GM12878 (cell line): ENCODE measurements around the gene ZCCHC17.

ENCODE experiments used
- CHD1 ChIP-seq: IDR thresholded peaks from 2 replicates; pipeline ENCODE4 v1.6.1; 2012; ENCODE audit warnings: low read depth, low read length, improper control_type of control experiment
- ETV6 ChIP-seq, 2 experiments: fragments of 450-650 bp in 1 of 2; IDR thresholded peaks in 1 of 2; conservative IDR thresholded peaks in 1 of 2; 2 replicates each; pipeline ENCODE4 v1.6.1; 2014; ENCODE audit warnings: antibody characterized with exemption in 1 of 2, borderline replicate concordance in 1 of 2, low read depth in 1 of 2, mild to moderate bottlenecking in 1 of 2, moderate library complexity in 1 of 2
- EZH2 ChIP-seq: IDR thresholded peaks from 2 replicates; pipeline ENCODE4 v1.6.1; 2012; ENCODE audit warnings: low read depth, mild to moderate bottlenecking, control low read depth, inconsistent platforms, low read length, borderline replicate concordance; ENCODE audit not compliant: control insufficient read depth
- NR2C2 ChIP-seq: IDR thresholded peaks from 2 replicates; pipeline ENCODE4 v1.6.1; 2011; ENCODE audit warnings: borderline replicate concordance, low read depth; ENCODE audit not compliant: control insufficient read depth, insufficient read length
- SUPT20H ChIP-seq: IDR thresholded peaks from 2 replicates; pipeline ENCODE4 v1.6.1; 2011; ENCODE audit warnings: low read depth, mild to moderate bottlenecking, low read length, moderate library complexity, borderline replicate concordance; ENCODE audit not compliant: control insufficient read depth
- TF ChIP-seq, protein P1 (sequence below), 3 experiments: IDR thresholded peaks in 2 of 3; conservative IDR thresholded peaks in 1 of 3; 2 replicates each; pipeline ENCODE4 v1.5.1; 2011; ENCODE audit warnings: low read depth in 3 of 3, low read length in 3 of 3, mild to moderate bottlenecking in 3 of 3, control low read depth in 2 of 3, moderate library complexity in 2 of 3, inconsistent platforms in 1 of 3, mixed read lengths in 1 of 3; ENCODE audit not compliant: control insufficient read depth in 2 of 3, insufficient read depth in 1 of 3; ENCODE audit errors: extremely low read depth in 1 of 3
- TF ChIP-seq, protein P2 (sequence below): fragments of 450-650 bp; IDR thresholded peaks from 2 replicates; pipeline ENCODE4 v1.6.1; 2017; ENCODE audit warnings: mild to moderate bottlenecking, moderate library complexity
- TF ChIP-seq, protein P3 (sequence below): IDR thresholded peaks from 2 replicates; pipeline ENCODE4 v1.6.1; 2011; ENCODE audit warnings: low read depth, mild to moderate bottlenecking, low read length, moderate library complexity, borderline replicate concordance; ENCODE audit errors: extremely low read depth
- TF ChIP-seq, protein P4 (sequence below): fragments of 450-650 bp; formaldehyde crosslinking; IDR thresholded peaks from 2 replicates; pipeline ENCODE4 v1.5.0; 2022; ENCODE audit warnings: mild to moderate bottlenecking, missing genetic modification characterization
- TF ChIP-seq, protein P5 (sequence below): fragments of 450-650 bp; IDR thresholded peaks from 2 replicates; pipeline ENCODE4 v1.6.1; 2016; ENCODE audit warnings: mild to moderate bottlenecking

DNA sequence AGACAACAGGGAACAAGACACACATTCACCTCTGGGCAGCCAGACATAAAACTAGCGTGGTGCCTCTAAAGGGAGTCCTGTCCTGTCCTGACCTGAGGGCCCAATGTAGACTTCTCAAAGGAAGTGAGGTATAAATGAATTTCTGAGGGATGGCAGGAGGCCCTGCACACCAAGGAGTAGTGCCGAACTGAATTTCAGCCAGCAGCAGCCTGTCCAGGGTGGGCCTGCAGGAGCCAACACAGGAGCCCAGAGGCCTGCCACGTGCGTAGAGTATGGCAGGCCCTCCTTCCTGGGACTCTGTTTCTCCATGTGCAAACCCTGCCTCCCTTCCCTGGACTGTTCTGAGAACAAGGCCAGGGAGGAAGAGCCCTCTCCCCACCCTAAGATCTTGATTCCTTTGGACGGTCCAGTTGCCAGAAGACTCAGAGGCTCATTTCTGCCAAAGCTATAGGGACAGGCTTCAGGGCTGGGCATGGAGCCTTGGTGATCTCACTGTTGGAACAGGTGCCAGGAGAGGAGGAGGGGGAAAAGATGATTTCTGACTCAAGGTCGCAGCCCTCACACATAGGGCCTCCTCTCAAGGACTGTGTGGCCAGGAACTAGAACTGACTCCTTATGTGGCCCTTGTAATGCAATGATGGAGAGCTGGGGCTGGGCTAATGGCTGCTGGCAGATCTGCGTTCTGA is 77.8 kb downstream of the ZCCHC17 start:
- TF ChIP-seq, protein P1, sequence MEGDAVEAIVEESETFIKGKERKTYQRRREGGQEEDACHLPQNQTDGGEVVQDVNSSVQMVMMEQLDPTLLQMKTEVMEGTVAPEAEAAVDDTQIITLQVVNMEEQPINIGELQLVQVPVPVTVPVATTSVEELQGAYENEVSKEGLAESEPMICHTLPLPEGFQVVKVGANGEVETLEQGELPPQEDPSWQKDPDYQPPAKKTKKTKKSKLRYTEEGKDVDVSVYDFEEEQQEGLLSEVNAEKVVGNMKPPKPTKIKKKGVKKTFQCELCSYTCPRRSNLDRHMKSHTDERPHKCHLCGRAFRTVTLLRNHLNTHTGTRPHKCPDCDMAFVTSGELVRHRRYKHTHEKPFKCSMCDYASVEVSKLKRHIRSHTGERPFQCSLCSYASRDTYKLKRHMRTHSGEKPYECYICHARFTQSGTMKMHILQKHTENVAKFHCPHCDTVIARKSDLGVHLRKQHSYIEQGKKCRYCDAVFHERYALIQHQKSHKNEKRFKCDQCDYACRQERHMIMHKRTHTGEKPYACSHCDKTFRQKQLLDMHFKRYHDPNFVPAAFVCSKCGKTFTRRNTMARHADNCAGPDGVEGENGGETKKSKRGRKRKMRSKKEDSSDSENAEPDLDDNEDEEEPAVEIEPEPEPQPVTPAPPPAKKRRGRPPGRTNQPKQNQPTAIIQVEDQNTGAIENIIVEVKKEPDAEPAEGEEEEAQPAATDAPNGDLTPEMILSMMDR (IDR thresholded peaks at IDR 0.05 in 2 of 3, conservative IDR thresholded peaks at IDR 0.05 in 1 of 3; ENCODE audit: control insufficient read depth in 2 of 3, extremely low read depth in 1 of 3, insufficient read depth in 1 of 3, low read depth in 3 of 3, low read length in 3 of 3) = no peak
- TF ChIP-seq NR2C2 (no peak), CHD1 (no peak), EZH2 (no peak), ETV6 (conservative IDR thresholded peaks at IDR 0.05 in 1 of 2, IDR thresholded peaks at IDR 0.05 in 1 of 2; ENCODE audit: borderline replicate concordance in 1 of 2, low read depth in 1 of 2) (no peak), SUPT20H (no peak)
- TF ChIP-seq, protein P2, sequence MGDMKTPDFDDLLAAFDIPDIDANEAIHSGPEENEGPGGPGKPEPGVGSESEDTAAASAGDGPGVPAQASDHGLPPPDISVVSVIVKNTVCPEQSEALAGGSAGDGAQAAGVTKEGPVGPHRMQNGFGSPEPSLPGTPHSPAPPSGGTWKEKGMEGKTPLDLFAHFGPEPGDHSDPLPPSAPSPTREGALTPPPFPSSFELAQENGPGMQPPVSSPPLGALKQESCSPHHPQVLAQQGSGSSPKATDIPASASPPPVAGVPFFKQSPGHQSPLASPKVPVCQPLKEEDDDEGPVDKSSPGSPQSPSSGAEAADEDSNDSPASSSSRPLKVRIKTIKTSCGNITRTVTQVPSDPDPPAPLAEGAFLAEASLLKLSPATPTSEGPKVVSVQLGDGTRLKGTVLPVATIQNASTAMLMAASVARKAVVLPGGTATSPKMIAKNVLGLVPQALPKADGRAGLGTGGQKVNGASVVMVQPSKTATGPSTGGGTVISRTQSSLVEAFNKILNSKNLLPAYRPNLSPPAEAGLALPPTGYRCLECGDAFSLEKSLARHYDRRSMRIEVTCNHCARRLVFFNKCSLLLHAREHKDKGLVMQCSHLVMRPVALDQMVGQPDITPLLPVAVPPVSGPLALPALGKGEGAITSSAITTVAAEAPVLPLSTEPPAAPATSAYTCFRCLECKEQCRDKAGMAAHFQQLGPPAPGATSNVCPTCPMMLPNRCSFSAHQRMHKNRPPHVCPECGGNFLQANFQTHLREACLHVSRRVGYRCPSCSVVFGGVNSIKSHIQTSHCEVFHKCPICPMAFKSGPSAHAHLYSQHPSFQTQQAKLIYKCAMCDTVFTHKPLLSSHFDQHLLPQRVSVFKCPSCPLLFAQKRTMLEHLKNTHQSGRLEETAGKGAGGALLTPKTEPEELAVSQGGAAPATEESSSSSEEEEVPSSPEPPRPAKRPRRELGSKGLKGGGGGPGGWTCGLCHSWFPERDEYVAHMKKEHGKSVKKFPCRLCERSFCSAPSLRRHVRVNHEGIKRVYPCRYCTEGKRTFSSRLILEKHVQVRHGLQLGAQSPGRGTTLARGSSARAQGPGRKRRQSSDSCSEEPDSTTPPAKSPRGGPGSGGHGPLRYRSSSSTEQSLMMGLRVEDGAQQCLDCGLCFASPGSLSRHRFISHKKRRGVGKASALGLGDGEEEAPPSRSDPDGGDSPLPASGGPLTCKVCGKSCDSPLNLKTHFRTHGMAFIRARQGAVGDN = no peak
- TF ChIP-seq, protein P3, sequence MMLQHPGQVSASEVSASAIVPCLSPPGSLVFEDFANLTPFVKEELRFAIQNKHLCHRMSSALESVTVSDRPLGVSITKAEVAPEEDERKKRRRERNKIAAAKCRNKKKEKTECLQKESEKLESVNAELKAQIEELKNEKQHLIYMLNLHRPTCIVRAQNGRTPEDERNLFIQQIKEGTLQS = no peak
- TF ChIP-seq, protein P4, sequence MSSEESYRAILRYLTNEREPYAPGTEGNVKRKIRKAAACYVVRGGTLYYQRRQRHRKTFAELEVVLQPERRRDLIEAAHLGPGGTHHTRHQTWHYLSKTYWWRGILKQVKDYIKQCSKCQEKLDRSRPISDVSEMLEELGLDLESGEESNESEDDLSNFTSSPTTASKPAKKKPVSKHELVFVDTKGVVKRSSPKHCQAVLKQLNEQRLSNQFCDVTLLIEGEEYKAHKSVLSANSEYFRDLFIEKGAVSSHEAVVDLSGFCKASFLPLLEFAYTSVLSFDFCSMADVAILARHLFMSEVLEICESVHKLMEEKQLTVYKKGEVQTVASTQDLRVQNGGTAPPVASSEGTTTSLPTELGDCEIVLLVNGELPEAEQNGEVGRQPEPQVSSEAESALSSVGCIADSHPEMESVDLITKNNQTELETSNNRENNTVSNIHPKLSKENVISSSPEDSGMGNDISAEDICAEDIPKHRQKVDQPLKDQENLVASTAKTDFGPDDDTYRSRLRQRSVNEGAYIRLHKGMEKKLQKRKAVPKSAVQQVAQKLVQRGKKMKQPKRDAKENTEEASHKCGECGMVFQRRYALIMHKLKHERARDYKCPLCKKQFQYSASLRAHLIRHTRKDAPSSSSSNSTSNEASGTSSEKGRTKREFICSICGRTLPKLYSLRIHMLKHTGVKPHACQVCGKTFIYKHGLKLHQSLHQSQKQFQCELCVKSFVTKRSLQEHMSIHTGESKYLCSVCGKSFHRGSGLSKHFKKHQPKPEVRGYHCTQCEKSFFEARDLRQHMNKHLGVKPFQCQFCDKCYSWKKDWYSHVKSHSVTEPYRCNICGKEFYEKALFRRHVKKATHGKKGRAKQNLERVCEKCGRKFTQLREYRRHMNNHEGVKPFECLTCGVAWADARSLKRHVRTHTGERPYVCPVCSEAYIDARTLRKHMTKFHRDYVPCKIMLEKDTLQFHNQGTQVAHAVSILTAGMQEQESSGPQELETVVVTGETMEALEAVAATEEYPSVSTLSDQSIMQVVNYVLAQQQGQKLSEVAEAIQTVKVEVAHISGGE (CRISPR knock-in tag) = no peak
- TF ChIP-seq, protein P5, sequence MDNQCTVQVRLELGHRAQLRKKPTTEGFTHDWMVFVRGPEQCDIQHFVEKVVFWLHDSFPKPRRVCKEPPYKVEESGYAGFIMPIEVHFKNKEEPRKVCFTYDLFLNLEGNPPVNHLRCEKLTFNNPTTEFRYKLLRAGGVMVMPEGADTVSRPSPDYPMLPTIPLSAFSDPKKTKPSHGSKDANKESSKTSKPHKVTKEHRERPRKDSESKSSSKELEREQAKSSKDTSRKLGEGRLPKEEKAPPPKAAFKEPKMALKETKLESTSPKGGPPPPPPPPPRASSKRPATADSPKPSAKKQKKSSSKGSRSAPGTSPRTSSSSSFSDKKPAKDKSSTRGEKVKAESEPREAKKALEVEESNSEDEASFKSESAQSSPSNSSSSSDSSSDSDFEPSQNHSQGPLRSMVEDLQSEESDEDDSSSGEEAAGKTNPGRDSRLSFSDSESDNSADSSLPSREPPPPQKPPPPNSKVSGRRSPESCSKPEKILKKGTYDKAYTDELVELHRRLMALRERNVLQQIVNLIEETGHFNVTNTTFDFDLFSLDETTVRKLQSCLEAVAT = no peak
